GM21526 (cell line): Measurements from ENCODE around the gene LVRN.

Experiments
- ATAC-seq: cut with Tn5 transposase; IDR thresholded peaks from one replicate; pipeline ENCODE4 v1.9.1; 2021; ENCODE audit warnings: moderate library complexity; ENCODE audit not compliant: unreplicated experiment, low FRiP score

Gene LVRN

GRCh38 chr5:115956957-115957356, 5.3 kb upstream of the LVRN start:
- ATAC-seq, result no peak

- ATAC-seq, result no peak
Measured at GRCh38 chr5:115961381-115962238, 665 bp upstream of the LVRN start.

- ATAC-seq, result no peak
Measured at GRCh38 chr5:115962565-115963402, 509 bp downstream of the LVRN start.

- ATAC-seq, result no peak
Measured at GRCh38 chr5:115963566-115963965, 1.3 kb downstream of the LVRN start.

- ATAC-seq, result no peak
Measured at GRCh38 chr5:115968770-115969169, 6.5 kb downstream of the LVRN start.

GRCh38 chr5:115977096-115977495, 14.8 kb downstream of the LVRN start:
- peak; percentile 94 for ATAC-seq

GRCh38 chr5:115977988-115978387, 15.7 kb downstream of the LVRN start:
- no peak for ATAC-seq

- no peak for ATAC-seq
Measured at GRCh38 chr5:115978779-115979178, 16.5 kb downstream of the LVRN start.

GRCh38 chr5:115979201-115980041, 17.1 kb downstream of the LVRN start:
- ATAC-seq, result no peak

- no peak for ATAC-seq
Measured at GRCh38 chr5:115983519-115983918, 21.2 kb downstream of the LVRN start.

- ATAC-seq, result no peak
Measured at GRCh38 chr5:115985802-115986757, 23.8 kb downstream of the LVRN start.

GRCh38 chr5:115988002-115988401, 25.7 kb downstream of the LVRN start:
- no peak for ATAC-seq

GRCh38 chr5:115992848-115993350, 30.6 kb downstream of the LVRN start:
- no peak for ATAC-seq

- ATAC-seq, result no peak
Measured at GRCh38 chr5:115995351-115995750, 33.1 kb downstream of the LVRN start.

- ATAC-seq, result no peak
Measured at GRCh38 chr5:116002116-116002906, 40.0 kb downstream of the LVRN start.

GRCh38 chr5:116004248-116004647, 42.0 kb downstream of the LVRN start:
- ATAC-seq, result no peak

- ATAC-seq, result no peak
Measured at GRCh38 chr5:116009806-116010205, 47.5 kb downstream of the LVRN start.

GRCh38 chr5:116011046-116011445, 48.8 kb downstream of the LVRN start:
- no peak for ATAC-seq
